HG03354 (cell line): ENCODE results near the gene NEMP1.
"Not testable (repeated sequence)": the region's sequence is repeated elsewhere in the genome, so short reads cannot be mapped to it uniquely, and the experiment has no call there.

Experiments
- ATAC-seq: cut with Tn5 transposase; IDR thresholded peaks from one replicate; pipeline ENCODE4 v1.9.1; 2021; ENCODE audit warnings: mild to moderate bottlenecking; ENCODE audit not compliant: unreplicated experiment, poor library complexity, severe bottlenecking

Gene NEMP1

GRCh38 chr12:57091638-57092528 lies 13.3 kb upstream of the NEMP1 start:
- no peak for ATAC-seq

- ATAC-seq, result no peak
Measured at GRCh38 chr12:57090924-57091637, 12.5 kb upstream of the NEMP1 start.

GRCh38 chr12:57090490-57090889 lies 11.9 kb upstream of the NEMP1 start:
- no peak for ATAC-seq

- no peak for ATAC-seq
Measured at GRCh38 chr12:57089271-57090245, 11.0 kb upstream of the NEMP1 start.

GRCh38 chr12:57088354-57089270 lies 10.0 kb upstream of the NEMP1 start, which contains the start of gene NAB2:
NAB2 (plus strand) TSS chr12:57089114; CDS start chr12:57089272, 158 bp downstream.
- ATAC-seq, result peak; percentile 61

GRCh38 chr12:57087691-57088353 lies 9.2 kb upstream of the NEMP1 start:
- peak; percentile 44 for ATAC-seq

- peak; percentile 32 for ATAC-seq
Measured at GRCh38 chr12:57087010-57087690, 8.6 kb upstream of the NEMP1 start.

- ATAC-seq, result no peak
Measured at GRCh38 chr12:57086493-57087009, 8.0 kb upstream of the NEMP1 start.

GRCh38 chr12:57085999-57086492 lies 7.5 kb upstream of the NEMP1 start:
- ATAC-seq, result no peak

- ATAC-seq, result no peak
Measured at GRCh38 chr12:57080855-57081254, 2.3 kb upstream of the NEMP1 start.

- ATAC-seq, result no peak
Measured at GRCh38 chr12:57079821-57080220, 1.2 kb upstream of the NEMP1 start.

GRCh38 chr12:57073566-57074450 lies 4.8 kb downstream of the NEMP1 start:
- not testable (repeated sequence) for ATAC-seq

- ATAC-seq, result no peak
Measured at GRCh38 chr12:57072661-57073060, 5.9 kb downstream of the NEMP1 start.

GRCh38 chr12:57069523-57069922 lies 9.1 kb downstream of the NEMP1 start:
- peak; percentile 90 for ATAC-seq

- no peak for ATAC-seq
Measured at GRCh38 chr12:57066245-57066644, 12.3 kb downstream of the NEMP1 start.

- ATAC-seq, result peak; percentile 86
Measured at GRCh38 chr12:57063991-57064685, 14.5 kb downstream of the NEMP1 start.
